ENCODE data around the gene GSG1L2. TPM values are rescaled to one million over a fixed set of nuclear protein-coding genes. Genes with fewer than 3 reads are reported as not detected.

GSG1L2 gene
- total and polyA plus RNA-seq, 12 donors, result not detected

GRCh38 chr17:9837551-9838471 lies 15.9 kb upstream of the GSG1L2 start:
- intact Hi-C loops (cut with DNase I), result no loop called here
- Histone ChIP-seq H3K27ac (peak overlapping the region in 1 of 10 donors; percentile 42), H3K27me3 (peaks cover 0 to 20% (median 3%) of the 10 kb centered on the region in 7 donors), H3K36me3 (no peaks in the 10 kb centered on the region), H3K4me3 (no peak overlapping the region), H3K4me1 (peaks cover 9 to 24% (median 13%) of the 10 kb centered on the region in 9 donors), H3K9me3 (peaks cover 0 to 6% (median 0%) of the 10 kb centered on the region in 11 donors)
- ATAC-seq (peak; percentile 41 to 91 (median 73)), DNase-seq (peak; percentile 46 to 58)
- no peak for TF ChIP-seq CTCF (IDR thresholded peaks at IDR 0.05)
- whole genome bisulfite sequencing, 2 donors, result 54 to 56% methylated on average over 11 of the region's 11 CpGs

GRCh38 chr17:9833922-9834321 lies 12.0 kb upstream of the GSG1L2 start:
- 79 to 82% methylated on average over 4 of the region's 4 CpGs for WGBS, 2 donors

GRCh38 chr17:9830711-9831110 lies 8.8 kb upstream of the GSG1L2 start:
- Histone ChIP-seq H3K4me3 (no peak overlapping the region), H3K4me1 (no peaks in the 10 kb centered on the region), H3K9me3 (peaks cover 0 to 6% (median 0%) of the 10 kb centered on the region in 11 donors), H3K27ac (no peak overlapping the region), H3K27me3 (peaks cover 0 to 20% (median 5%) of the 10 kb centered on the region in 7 donors), H3K36me3 (no peaks in the 10 kb centered on the region)
- no peak for DNase-seq
- WGBS, 2 donors, result 68 to 97% methylated on average over 2 of the region's 2 CpGs
- no peak for ATAC-seq
- no peak for TF ChIP-seq CTCF (IDR thresholded peaks at IDR 0.05)
- intact Hi-C loops (cut with DNase I), result no loop called here

More at GRCh38 chr17:9833922-9834321, 12.0 kb upstream of the GSG1L2 start:
- H3K4me1 ChIP-seq, result peaks cover 0 to 12% (median 0%) of the 10 kb centered on the region in 9 donors
- intact Hi-C loops (cut with DNase I), result no loop called here
- peaks cover 0 to 6% (median 0%) of the 10 kb centered on the region in 11 donors for H3K9me3 ChIP-seq
- peaks cover 0 to 16% (median 3%) of the 10 kb centered on the region in 7 donors for H3K27me3 ChIP-seq
- no peak overlapping the region for H3K27ac ChIP-seq
- no peak for TF ChIP-seq CTCF (IDR thresholded peaks at IDR 0.05)
- H3K36me3 ChIP-seq, result no peaks in the 10 kb centered on the region
- DNase-seq (no peak), ATAC-seq (peak in 1 of 8 donors; percentile 64)
- H3K4me3 ChIP-seq, result no peak overlapping the region

- DNase-seq, result no peak
- TF ChIP-seq CTCF (IDR thresholded peaks at IDR 0.05), result no peak
- Histone ChIP-seq H3K4me1 (no peaks in the 10 kb centered on the region), H3K27ac (no peak overlapping the region), H3K27me3 (peaks cover 0 to 31% (median 5%) of the 10 kb centered on the region in 7 donors), H3K9me3 (peaks cover 0 to 6% (median 0%) of the 10 kb centered on the region in 11 donors), H3K4me3 (no peak overlapping the region), H3K36me3 (no peaks in the 10 kb centered on the region)
- intact Hi-C loops (cut with DNase I), result no loop called here
- 87 to 91% methylated on average over 2 of the region's 2 CpGs for WGBS, 2 donors
- no peak for ATAC-seq
Observed at GRCh38 chr17:9829343-9829742, 7.5 kb upstream of the GSG1L2 start.

All from heart right ventricle (tissue), 16 donors.